PC-9 (cell line): ENCODE measurements around the gene WBP4.

ENCODE experiments used
- CTCF ChIP-seq: fragments of 200-600 bp; sonication (generic); conservative IDR thresholded peaks from 2 replicates; pipeline ENCODE4 v1.6.1; 2017; ENCODE audit warnings: mixed run types, antibody characterized with exemption, mild to moderate bottlenecking, moderate library complexity
- EZH2 ChIP-seq: fragments of 200-600 bp; sonication (generic); IDR thresholded peaks from 2 replicates; pipeline ENCODE4 v1.8.0; 2017; ENCODE audit warnings: antibody characterized with exemption, low read depth

GRCh38 chr13:41054212-41054877 is 7.0 kb upstream of the WBP4 start:
- TF ChIP-seq EZH2 (no peak), CTCF (peak; percentile 56)
